HEK293 (cell line): ENCODE measurements around the gene CDH26.

Experiments
- CTCF ChIA-PET: fragments of 350-600 bp; formaldehyde crosslinking; extraction: SDS; loops from one replicate; lab custom pipeline; 2021; ENCODE audit warnings: antibody characterized with exemption; lab: Yijun Ruan, JAX
- POLR2A ChIA-PET: fragments of 300-600 bp; formaldehyde crosslinking; extraction: SDS; loops from one replicate; lab custom pipeline; 2020; ENCODE audit warnings: antibody characterized with exemption, inconsistent platforms; lab: Yijun Ruan, JAX
- H3K27ac ChIP-seq: fragments of 200-500 bp; sonication (Bioruptor generic); 2 replicates; pipeline ENCODE4 v1.5.1; 2014; ENCODE audit warnings: low read depth, low read length, control low read depth, inconsistent platforms; ENCODE audit errors: extremely low read depth
- H3K36me3 ChIP-seq, 2 experiments: fragments of 200-500 bp in 1 of 2; sonication (Bioruptor generic) in 1 of 2; 1 replicate in 1 of 2; 2 replicates in 1 of 2; pipeline ENCODE4 v1.5.1; 2014 to 2017; ENCODE audit warnings: inconsistent platforms in 2 of 2, low read length in 2 of 2; ENCODE audit not compliant: control insufficient read depth in 2 of 2, insufficient read depth in 1 of 2
- H3K4me1 ChIP-seq: fragments of 200-500 bp; sonication (Bioruptor generic); 2 replicates; pipeline ENCODE4 v1.5.1; 2014; ENCODE audit warnings: mild to moderate bottlenecking, low read length, inconsistent platforms; ENCODE audit not compliant: control insufficient read depth, insufficient read depth
- H3K4me3 ChIP-seq: 2 replicates; pipeline ENCODE4 v1.5.1; 2011; ENCODE audit warnings: low read depth, mild to moderate bottlenecking, control low read depth, low read length, moderate library complexity
- H3K9me3 ChIP-seq: fragments of 200-500 bp; sonication (Bioruptor generic); 2 replicates; pipeline ENCODE4 v1.5.1; 2014; ENCODE audit warnings: low read depth, low read length, inconsistent platforms; ENCODE audit not compliant: control insufficient read depth, insufficient read depth
- GLIS1 ChIP-seq: fragments of 450-650 bp; formaldehyde crosslinking; IDR thresholded peaks from 2 replicates; pipeline ENCODE4 v1.5.1; 2016; ENCODE audit warnings: missing biosample characterization, missing genetic modification characterization
- GLIS2 ChIP-seq: fragments of 450-650 bp; formaldehyde crosslinking; IDR thresholded peaks from 2 replicates; pipeline ENCODE4 v1.5.1; 2016; ENCODE audit warnings: missing biosample characterization, missing genetic modification characterization
- OVOL3 ChIP-seq: fragments of 450-650 bp; formaldehyde crosslinking; IDR thresholded peaks from 2 replicates; pipeline ENCODE4 v1.5.1; 2016; ENCODE audit warnings: missing biosample characterization, missing genetic modification characterization
- SP3 ChIP-seq: fragments of 450-650 bp; formaldehyde crosslinking; IDR thresholded peaks from 2 replicates; pipeline ENCODE4 v1.5.1; 2016; ENCODE audit warnings: missing biosample characterization, missing genetic modification characterization
- ZNF202 ChIP-seq: fragments of 450-650 bp; formaldehyde crosslinking; IDR thresholded peaks from 2 replicates; pipeline ENCODE4 v1.5.1; 2016; ENCODE audit warnings: missing biosample characterization, missing genetic modification characterization, borderline replicate concordance
- ZNF354C ChIP-seq: fragments of 450-650 bp; formaldehyde crosslinking; IDR thresholded peaks from 2 replicates; pipeline ENCODE4 v1.5.1; 2016; ENCODE audit warnings: missing biosample characterization, missing genetic modification characterization, low read depth, borderline replicate concordance
- ZNF555 ChIP-seq: fragments of 450-650 bp; formaldehyde crosslinking; conservative IDR thresholded peaks from 2 replicates; pipeline ENCODE4 v1.5.1; 2017; ENCODE audit warnings: missing biosample characterization, mild to moderate bottlenecking, missing genetic modification characterization, inconsistent platforms
- ZNF561 ChIP-seq: fragments of 450-650 bp; IDR thresholded peaks from 2 replicates; pipeline ENCODE4 v1.5.1; 2018; ENCODE audit warnings: missing biosample characterization, missing genetic modification characterization, borderline replicate concordance
- ZNF585B ChIP-seq: fragments of 450-650 bp; formaldehyde crosslinking; IDR thresholded peaks from 2 replicates; pipeline ENCODE4 v1.5.1; 2016; ENCODE audit warnings: missing biosample characterization, missing genetic modification characterization
- ZNF677 ChIP-seq: fragments of 450-650 bp; IDR thresholded peaks from 2 replicates; pipeline ENCODE4 v1.5.0; 2018; ENCODE audit warnings: missing biosample characterization, mild to moderate bottlenecking, missing genetic modification characterization, moderate library complexity
- ZNF747 ChIP-seq: fragments of 450-650 bp; formaldehyde crosslinking; IDR thresholded peaks from 2 replicates; pipeline ENCODE4 v1.5.1; 2016; ENCODE audit warnings: missing biosample characterization, missing genetic modification characterization
- ZNF776 ChIP-seq: fragments of 450-650 bp; formaldehyde crosslinking; IDR thresholded peaks from 2 replicates; pipeline ENCODE4 v1.5.0; 2017; ENCODE audit warnings: missing biosample characterization, missing genetic modification characterization, borderline replicate concordance
- ZNF777 ChIP-seq: fragments of 450-650 bp; formaldehyde crosslinking; IDR thresholded peaks from 2 replicates; pipeline ENCODE4 v1.5.1; 2017; ENCODE audit warnings: missing biosample characterization, missing genetic modification characterization, borderline replicate concordance
- ZNF837 ChIP-seq: fragments of 450-650 bp; formaldehyde crosslinking; IDR thresholded peaks from 2 replicates; pipeline ENCODE4 v1.5.1; 2016; ENCODE audit warnings: missing biosample characterization, missing genetic modification characterization
- ZSCAN16 ChIP-seq: fragments of 450-650 bp; formaldehyde crosslinking; IDR thresholded peaks from 2 replicates; pipeline ENCODE4 v1.5.1; 2016; ENCODE audit warnings: missing biosample characterization, missing genetic modification characterization
- TF ChIP-seq, protein P1 (sequence below): fragments of 450-650 bp; formaldehyde crosslinking; IDR thresholded peaks from 2 replicates; pipeline ENCODE4 v1.5.1; 2016; ENCODE audit warnings: missing biosample characterization, missing genetic modification characterization
- TF ChIP-seq, protein P2 (sequence below): fragments of 450-650 bp; formaldehyde crosslinking; IDR thresholded peaks from 2 replicates; pipeline ENCODE4 v1.5.1; 2017; ENCODE audit warnings: missing biosample characterization, missing genetic modification characterization
- TF ChIP-seq, protein P3 (sequence below): fragments of 450-650 bp; IDR thresholded peaks from 2 replicates; pipeline ENCODE4 v1.5.1; 2018; ENCODE audit warnings: missing biosample characterization, missing genetic modification characterization
- TF ChIP-seq, protein P4 (sequence below): fragments of 450-650 bp; formaldehyde crosslinking; IDR thresholded peaks from 2 replicates; pipeline ENCODE4 v1.5.1; 2016; ENCODE audit warnings: missing biosample characterization, missing genetic modification characterization, low read depth

Gene CDH26

DNA sequence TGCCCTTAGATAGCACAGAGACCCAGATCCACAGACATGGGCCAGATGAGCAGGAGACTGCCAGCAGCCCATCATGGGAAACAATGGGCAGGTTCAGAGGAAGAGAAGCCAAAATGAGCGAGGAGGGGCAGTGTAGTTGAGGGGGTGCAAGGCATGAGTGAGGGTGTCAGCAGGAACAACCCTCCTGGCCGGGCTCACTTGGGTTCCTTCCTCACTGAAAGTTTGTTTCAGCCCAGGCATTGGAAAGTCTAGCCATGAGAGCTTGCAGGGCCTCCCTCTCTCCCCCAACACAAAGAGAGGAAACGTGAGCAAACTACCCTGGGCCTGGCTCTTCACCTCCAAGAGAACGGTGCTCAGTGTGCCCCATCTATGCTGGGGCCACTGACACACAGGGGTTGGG is 48.0 kb downstream of the CDH26 start (continued):
- TF ChIP-seq SP3 (no peak), ZSCAN16 (tag by site-specific recombination) (no peak), ZNF561 (no peak), GLIS1 (tag by site-specific recombination) (no peak), ZNF354C (no peak)

DNA sequence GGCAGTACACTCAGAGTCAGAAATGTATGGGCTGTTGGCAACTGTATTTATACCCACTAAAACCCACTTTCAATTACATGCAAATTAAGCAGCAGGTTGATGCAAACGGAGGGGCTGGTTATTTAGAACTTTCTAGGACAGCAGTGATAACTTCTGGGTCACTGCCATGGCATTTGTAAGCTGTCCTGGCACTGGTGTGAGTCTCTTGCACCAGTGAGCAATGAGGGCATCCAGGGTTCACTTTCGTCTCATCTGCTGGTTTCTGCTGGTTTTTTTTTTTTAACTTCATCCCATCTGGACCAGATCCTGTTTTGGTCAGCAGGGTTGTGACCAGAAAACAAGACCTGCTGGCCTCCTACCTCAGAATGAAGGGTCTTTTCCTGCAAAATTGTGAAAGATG is 49.2 kb downstream of the CDH26 start:
- POLR2A ChIA-PET = no interaction called here
- H3K4me3 ChIP-seq = no peak overlapping the region
- CTCF ChIA-PET = no interaction called here
- peaks cover 2% of the 10 kb centered on the region for H3K4me1 ChIP-seq
- TF ChIP-seq, protein P1, sequence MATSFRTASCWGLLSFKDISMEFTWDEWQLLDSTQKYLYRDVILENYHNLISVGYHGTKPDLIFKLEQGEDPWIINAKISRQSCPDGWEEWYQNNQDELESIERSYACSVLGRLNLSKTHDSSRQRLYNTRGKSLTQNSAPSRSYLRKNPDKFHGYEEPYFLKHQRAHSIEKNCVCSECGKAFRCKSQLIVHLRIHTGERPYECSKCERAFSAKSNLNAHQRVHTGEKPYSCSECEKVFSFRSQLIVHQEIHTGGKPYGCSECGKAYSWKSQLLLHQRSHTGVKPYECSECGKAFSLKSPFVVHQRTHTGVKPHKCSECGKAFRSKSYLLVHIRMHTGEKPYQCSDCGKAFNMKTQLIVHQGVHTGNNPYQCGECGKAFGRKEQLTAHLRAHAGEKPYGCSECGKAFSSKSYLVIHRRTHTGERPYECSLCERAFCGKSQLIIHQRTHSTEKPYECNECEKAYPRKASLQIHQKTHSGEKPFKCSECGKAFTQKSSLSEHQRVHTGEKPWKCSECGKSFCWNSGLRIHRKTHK (tag by site-specific recombination) = no peak
- TF ChIP-seq, protein P2, sequence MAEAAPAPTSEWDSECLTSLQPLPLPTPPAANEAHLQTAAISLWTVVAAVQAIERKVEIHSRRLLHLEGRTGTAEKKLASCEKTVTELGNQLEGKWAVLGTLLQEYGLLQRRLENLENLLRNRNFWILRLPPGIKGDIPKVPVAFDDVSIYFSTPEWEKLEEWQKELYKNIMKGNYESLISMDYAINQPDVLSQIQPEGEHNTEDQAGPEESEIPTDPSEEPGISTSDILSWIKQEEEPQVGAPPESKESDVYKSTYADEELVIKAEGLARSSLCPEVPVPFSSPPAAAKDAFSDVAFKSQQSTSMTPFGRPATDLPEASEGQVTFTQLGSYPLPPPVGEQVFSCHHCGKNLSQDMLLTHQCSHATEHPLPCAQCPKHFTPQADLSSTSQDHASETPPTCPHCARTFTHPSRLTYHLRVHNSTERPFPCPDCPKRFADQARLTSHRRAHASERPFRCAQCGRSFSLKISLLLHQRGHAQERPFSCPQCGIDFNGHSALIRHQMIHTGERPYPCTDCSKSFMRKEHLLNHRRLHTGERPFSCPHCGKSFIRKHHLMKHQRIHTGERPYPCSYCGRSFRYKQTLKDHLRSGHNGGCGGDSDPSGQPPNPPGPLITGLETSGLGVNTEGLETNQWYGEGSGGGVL (tag by site-specific recombination) = no peak
- no peak for TF ChIP-seq SP3
- no peak for TF ChIP-seq OVOL3 (tag by site-specific recombination)
- no peak for TF ChIP-seq ZNF747 (tag by site-specific recombination)
- no peak for TF ChIP-seq GLIS2 (tag by site-specific recombination)
- TF ChIP-seq, protein P3, sequence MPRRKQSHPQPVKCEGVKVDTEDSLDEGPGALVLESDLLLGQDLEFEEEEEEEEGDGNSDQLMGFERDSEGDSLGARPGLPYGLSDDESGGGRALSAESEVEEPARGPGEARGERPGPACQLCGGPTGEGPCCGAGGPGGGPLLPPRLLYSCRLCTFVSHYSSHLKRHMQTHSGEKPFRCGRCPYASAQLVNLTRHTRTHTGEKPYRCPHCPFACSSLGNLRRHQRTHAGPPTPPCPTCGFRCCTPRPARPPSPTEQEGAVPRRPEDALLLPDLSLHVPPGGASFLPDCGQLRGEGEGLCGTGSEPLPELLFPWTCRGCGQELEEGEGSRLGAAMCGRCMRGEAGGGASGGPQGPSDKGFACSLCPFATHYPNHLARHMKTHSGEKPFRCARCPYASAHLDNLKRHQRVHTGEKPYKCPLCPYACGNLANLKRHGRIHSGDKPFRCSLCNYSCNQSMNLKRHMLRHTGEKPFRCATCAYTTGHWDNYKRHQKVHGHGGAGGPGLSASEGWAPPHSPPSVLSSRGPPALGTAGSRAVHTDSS = no peak
- TF ChIP-seq ZNF777 (tag by site-specific recombination) = no peak
- H3K27ac ChIP-seq = no peak overlapping the region
- no peaks in the 10 kb centered on the region for H3K36me3 ChIP-seq
- no peaks in the 10 kb centered on the region for H3K9me3 ChIP-seq

DNA sequence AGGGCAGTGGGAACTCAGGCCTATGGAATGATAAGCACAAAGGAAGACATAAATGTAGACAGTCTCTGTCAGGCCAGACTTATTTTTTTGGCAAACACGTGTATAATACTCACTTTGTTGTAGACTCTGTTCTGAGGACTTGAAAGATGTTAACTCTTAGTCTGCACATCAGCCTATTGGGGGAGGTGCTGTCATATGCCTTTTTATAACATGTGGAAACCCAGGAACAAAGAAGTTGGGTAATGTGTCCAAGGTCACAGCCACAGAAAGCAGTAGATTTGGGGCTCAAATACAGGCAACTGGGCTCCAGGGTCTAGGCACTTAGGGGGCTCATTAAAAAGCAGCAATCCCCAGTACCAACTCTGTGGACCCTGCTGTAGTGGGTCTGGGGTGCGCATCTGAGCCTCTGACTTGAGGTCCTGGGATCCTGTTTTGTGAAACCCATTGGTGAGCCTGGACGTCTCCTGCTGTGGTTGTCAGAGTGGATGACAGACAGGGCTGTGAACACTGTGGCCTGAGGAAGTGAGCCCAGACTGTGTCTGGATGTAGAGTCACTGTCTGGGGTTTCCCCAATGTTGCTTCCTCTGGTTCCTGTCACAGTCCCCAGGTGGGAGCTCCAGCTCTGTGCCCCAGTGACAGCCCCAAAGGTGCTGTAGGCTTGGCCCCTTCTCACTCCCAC is 50.0 kb downstream of the CDH26 start:
- POLR2A ChIA-PET = no interaction called here
- Histone ChIP-seq H3K9me3 (no peaks in the 10 kb centered on the region), H3K36me3 (no peaks in the 10 kb centered on the region), H3K4me1 (peaks cover 10% of the 10 kb centered on the region), H3K27ac (no peak overlapping the region), H3K4me3 (no peak overlapping the region)
- TF ChIP-seq ZNF585B (tag by site-specific recombination) (no peak), ZNF202 (no peak), ZNF837 (tag by site-specific recombination) (no peak), ZNF677 (no peak), ZNF555 (tag by site-specific recombination) (no peak), ZNF776 (tag by site-specific recombination) (no peak)
- TF ChIP-seq, protein P4, sequence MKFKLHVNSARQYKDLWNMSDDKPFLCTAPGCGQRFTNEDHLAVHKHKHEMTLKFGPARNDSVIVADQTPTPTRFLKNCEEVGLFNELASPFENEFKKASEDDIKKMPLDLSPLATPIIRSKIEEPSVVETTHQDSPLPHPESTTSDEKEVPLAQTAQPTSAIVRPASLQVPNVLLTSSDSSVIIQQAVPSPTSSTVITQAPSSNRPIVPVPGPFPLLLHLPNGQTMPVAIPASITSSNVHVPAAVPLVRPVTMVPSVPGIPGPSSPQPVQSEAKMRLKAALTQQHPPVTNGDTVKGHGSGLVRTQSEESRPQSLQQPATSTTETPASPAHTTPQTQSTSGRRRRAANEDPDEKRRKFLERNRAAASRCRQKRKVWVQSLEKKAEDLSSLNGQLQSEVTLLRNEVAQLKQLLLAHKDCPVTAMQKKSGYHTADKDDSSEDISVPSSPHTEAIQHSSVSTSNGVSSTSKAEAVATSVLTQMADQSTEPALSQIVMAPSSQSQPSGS (tag by site-specific recombination) = no peak
- CTCF ChIA-PET = interaction anchor here (0.7 kb wide), 1 partner anchor 9 kb away, joined by 3 read pairs; no protein-coding TSS in a partner anchor
